ENCODE data around the gene CDK13.

The CDK13 gene

GRCh38 chr7:39950473-39951225 is 593 bp downstream of the CDK13 start:
- no peak for DNase-seq

GRCh38 chr7:39951226-39952194 is 1.5 kb downstream of the CDK13 start:
- DNase-seq = no peak

- DNase-seq = no peak
These were observed 2.3 kb downstream of the CDK13 start for GRCh38 chr7:39952374-39952773.

GRCh38 chr7:39952803-39953202 is 2.7 kb downstream of the CDK13 start:
- no peak for DNase-seq

- no peak for DNase-seq
These were observed 4.6 kb downstream of the CDK13 start for GRCh38 chr7:39954694-39955093.

- no peak for DNase-seq
These were observed 8.0 kb downstream of the CDK13 start for GRCh38 chr7:39958038-39958437.

GRCh38 chr7:39967406-39968161 is 17.5 kb downstream of the CDK13 start:
- DNase-seq = no peak

- no peak for DNase-seq
These were observed 19.4 kb downstream of the CDK13 start for GRCh38 chr7:39969431-39969830.

- no peak for DNase-seq
These were observed 21.9 kb downstream of the CDK13 start for GRCh38 chr7:39971924-39972323.

GRCh38 chr7:39973801-39974200 is 23.7 kb downstream of the CDK13 start:
- DNase-seq = no peak

- no peak for DNase-seq
These were observed 28.3 kb downstream of the CDK13 start for GRCh38 chr7:39978230-39978934.

GRCh38 chr7:39979406-39980073 is 29.5 kb downstream of the CDK13 start:
- no peak for DNase-seq

GRCh38 chr7:39985398-39985918 is 35.4 kb downstream of the CDK13 start:
- no peak for DNase-seq

- no peak for DNase-seq
These were observed 37.7 kb downstream of the CDK13 start for GRCh38 chr7:39987641-39988347.

GRCh38 chr7:40000734-40001315 is 50.8 kb downstream of the CDK13 start:
- no peak for DNase-seq

- no peak for DNase-seq
These were observed 51.6 kb downstream of the CDK13 start for GRCh38 chr7:40001649-40002048.

GRCh38 chr7:40003597-40003996 is 53.5 kb downstream of the CDK13 start:
- no peak for DNase-seq

- DNase-seq = no peak
These were observed 58.3 kb downstream of the CDK13 start for GRCh38 chr7:40008223-40008815.

- DNase-seq = no peak
These were observed 59.2 kb downstream of the CDK13 start for GRCh38 chr7:40009301-40009700.

- no peak for DNase-seq
These were observed 64.3 kb downstream of the CDK13 start for GRCh38 chr7:40014376-40014775.

Measured in NCI-H1436 treated with DMSO at 0.1 percent for 48 hours (cell line).